BLaER1 (cell line): Measurements from ENCODE around the gene PRR30.
"Not testable (repeated sequence)": the region's sequence is repeated elsewhere in the genome, so short reads cannot be mapped to it uniquely, and the experiment has no call there.

Experiments
- H3K27ac ChIP-seq: shearing (Covaris generic); formaldehyde crosslinking; 2 replicates; pipeline ENCODE4 v1.8.1; 2022
- H3K27me3 ChIP-seq: shearing (Covaris generic); formaldehyde crosslinking; 2 replicates; pipeline ENCODE4 v1.8.1; 2022
- H3K36me3 ChIP-seq: shearing (Covaris generic); formaldehyde crosslinking; 2 replicates; pipeline ENCODE4 v1.8.1; 2022
- H3K4me1 ChIP-seq: shearing (Covaris generic); formaldehyde crosslinking; 2 replicates; pipeline ENCODE4 v1.8.1; 2022
- H3K4me2 ChIP-seq: shearing (Covaris generic); formaldehyde crosslinking; 2 replicates; pipeline ENCODE4 v1.8.1; 2022
- H3K4me3 ChIP-seq: shearing (Covaris generic); formaldehyde crosslinking; 2 replicates; pipeline ENCODE4 v1.8.1; 2022
- H3K9ac ChIP-seq: shearing (Covaris generic); formaldehyde crosslinking; 2 replicates; pipeline ENCODE4 v1.8.1; 2022
- H3K9me3 ChIP-seq: shearing (Covaris generic); formaldehyde crosslinking; 2 replicates; pipeline ENCODE4 v1.8.1; 2022
- H4K20me1 ChIP-seq: shearing (Covaris generic); formaldehyde crosslinking; 2 replicates; pipeline ENCODE4 v1.8.1; 2022
- Cebpa-rat ChIP-seq: shearing (Covaris generic); IDR thresholded peaks from 2 replicates; pipeline ENCODE4 v1.8.1; 2022

The PRR30 gene

GRCh38 chr2:27130396-27130795 is 8.8 kb downstream of the PRR30 start:
- Histone ChIP-seq H3K9ac (no peak overlapping the region), H3K27me3 (no peaks in the 10 kb centered on the region), H3K27ac (no peak overlapping the region), H3K4me1 (peaks cover 21% of the 10 kb centered on the region), H3K9me3 (no peaks in the 10 kb centered on the region), H3K36me3 (peaks cover 51% of the 10 kb centered on the region), H3K4me2 (no peak overlapping the region), H4K20me1 (peaks cover 55% of the 10 kb centered on the region), H3K4me3 (no peak overlapping the region)
- TF ChIP-seq Cebpa-rat: no peak

- no peak overlapping the region for H3K4me2 ChIP-seq
- TF ChIP-seq Cebpa-rat: no peak
- no peaks in the 10 kb centered on the region for H3K9me3 ChIP-seq
- no peak overlapping the region for H3K9ac ChIP-seq
- H3K27me3 ChIP-seq: peaks cover 10% of the 10 kb centered on the region
- H3K4me1 ChIP-seq: peaks cover 13% of the 10 kb centered on the region
- H3K27ac ChIP-seq: no peak overlapping the region
- H3K36me3 ChIP-seq: peaks cover 51% of the 10 kb centered on the region
- no peak overlapping the region for H3K4me3 ChIP-seq
- peaks cover 52% of the 10 kb centered on the region for H4K20me1 ChIP-seq
These were observed 10.3 kb downstream of the PRR30 start for GRCh38 chr2:27128668-27129571.

GRCh38 chr2:27127883-27128667 is 11.1 kb downstream of the PRR30 start:
- Histone ChIP-seq H3K4me2 (no peak overlapping the region), H3K4me1 (peaks cover 5% of the 10 kb centered on the region), H4K20me1 (peaks cover 44% of the 10 kb centered on the region), H3K27ac (no peak overlapping the region), H3K9ac (no peak overlapping the region), H3K27me3 (peaks cover 18% of the 10 kb centered on the region), H3K36me3 (peaks cover 49% of the 10 kb centered on the region), H3K9me3 (no peaks in the 10 kb centered on the region), H3K4me3 (no peak overlapping the region)
- TF ChIP-seq Cebpa-rat: no peak

GRCh38 chr2:27126252-27126710 is 12.9 kb downstream of the PRR30 start:
- no peaks in the 10 kb centered on the region for H3K9me3 ChIP-seq
- H3K4me3 ChIP-seq: no peak overlapping the region
- H3K27me3 ChIP-seq: peaks cover 36% of the 10 kb centered on the region
- H4K20me1 ChIP-seq: peaks cover 26% of the 10 kb centered on the region; the same call in 1 of the 2 replicates
- H3K4me1 ChIP-seq: no peaks in the 10 kb centered on the region
- no peak overlapping the region for H3K9ac ChIP-seq
- peaks cover 31% of the 10 kb centered on the region for H3K36me3 ChIP-seq
- no peak overlapping the region for H3K27ac ChIP-seq
- no peak for TF ChIP-seq Cebpa-rat
- no peak overlapping the region for H3K4me2 ChIP-seq

GRCh38 chr2:27125104-27125503 is 14.1 kb downstream of the PRR30 start:
- Histone ChIP-seq H3K9me3 (no peaks in the 10 kb centered on the region), H3K9ac (no peak overlapping the region), H3K4me3 (no peak overlapping the region), H3K4me1 (no peaks in the 10 kb centered on the region), H3K4me2 (no peak overlapping the region), H3K27me3 (peaks cover 48% of the 10 kb centered on the region), H4K20me1 (0 out of 2 replicates have a peak, but pooled peaks cover 14% of the 10 kb centered on the region), H3K36me3 (peaks cover 20% of the 10 kb centered on the region), H3K27ac (no peak overlapping the region)
- TF ChIP-seq Cebpa-rat: no peak

- Histone ChIP-seq H3K9ac (no peak within 1 kb of the TSS), H3K27ac (no peak within 1 kb of the TSS), H3K36me3 (0 out of 2 replicates have a peak, but pooled peaks cover 4% of the 10 kb centered on the region), H3K9me3 (no peaks in the 10 kb centered on the region), H3K4me3 (no peak within 1 kb of the TSS), H3K4me2 (no peak within 1 kb of the TSS), H3K4me1 (0 out of 2 replicates have a peak, but pooled peaks cover 6% of the 10 kb centered on the region), H3K27me3 (peaks cover 64% of the 10 kb centered on the region), H4K20me1 (no peaks in the 10 kb centered on the region)
- TF ChIP-seq Cebpa-rat: no peak
These were observed 15.7 kb downstream of the PRR30 start, which contains the start of gene ABHD1 for GRCh38 chr2:27123302-27124150. ABHD1 (plus strand) TSS chr2:27123815; CDS start chr2:27123949, 134 bp downstream.

- H3K4me3 ChIP-seq: no peak overlapping the region
- TF ChIP-seq Cebpa-rat: no peak
- H3K27me3 ChIP-seq: peaks cover 71% of the 10 kb centered on the region
- H3K36me3 ChIP-seq: no peaks in the 10 kb centered on the region
- H3K4me1 ChIP-seq: 0 out of 2 replicates have a peak, but pooled peaks cover 12% of the 10 kb centered on the region
- H4K20me1 ChIP-seq: no peaks in the 10 kb centered on the region
- H3K27ac ChIP-seq: no peak overlapping the region
- H3K9ac ChIP-seq: no peak overlapping the region
- no peaks in the 10 kb centered on the region for H3K9me3 ChIP-seq
- H3K4me2 ChIP-seq: no peak overlapping the region
These were observed 16.4 kb downstream of the PRR30 start for GRCh38 chr2:27122791-27123190.

GRCh38 chr2:27121906-27122305 is 17.3 kb downstream of the PRR30 start:
- no peak overlapping the region for H3K27ac ChIP-seq
- H3K4me2 ChIP-seq: no peak overlapping the region
- H3K4me3 ChIP-seq: no peak overlapping the region
- no peaks in the 10 kb centered on the region for H4K20me1 ChIP-seq
- H3K27me3 ChIP-seq: peaks cover 79% of the 10 kb centered on the region
- no peaks in the 10 kb centered on the region for H3K36me3 ChIP-seq
- H3K9ac ChIP-seq: no peak overlapping the region
- 0 out of 2 replicates have a peak, but pooled peaks cover 12% of the 10 kb centered on the region for H3K4me1 ChIP-seq
- TF ChIP-seq Cebpa-rat: no peak
- no peaks in the 10 kb centered on the region for H3K9me3 ChIP-seq

GRCh38 chr2:27119330-27119670 is 19.9 kb downstream of the PRR30 start:
- H3K27ac ChIP-seq, H3K9me3 ChIP-seq, H3K36me3 ChIP-seq, H4K20me1 ChIP-seq, H3K9ac ChIP-seq: not testable (repeated sequence)
- H3K4me2 ChIP-seq: peak overlapping the region; percentile 85
- peaks cover 75% of the 10 kb centered on the region for H3K27me3 ChIP-seq
- H3K4me3 ChIP-seq: peak overlapping the region; percentile 68
- H3K4me1 ChIP-seq: 0 out of 2 replicates have a peak, but pooled peaks cover 12% of the 10 kb centered on the region
